K562 (cell line): ENCODE measurements around the gene TRPC4. TPM values are rescaled to one million over a fixed set of nuclear protein-coding genes. Genes with fewer than 3 reads are reported as not detected.

Source experiments
- ATAC-seq: fragments of 200-7000 bp; cut with Tn5 transposase; 3 replicates; pipeline ENCODE4 v1.9.1; 2020; ENCODE audit warnings: moderate library complexity
- BruUV-seq: library from RNA; stranded (reverse); fragments of 400-500 nt; replicated peaks from 2 replicates; lab custom pipeline; 2021; lab: Mats Ljungman, UMichigan
- CTCF ChIA-PET: fragments of 300-600 bp; formaldehyde crosslinking; extraction: SDS; loops from one replicate; lab custom pipeline; 2021; ENCODE audit warnings: low intra/inter-chr PET ratio; lab: Yijun Ruan, JAX
- POLR2A ChIA-PET: fragments of 300-600, 350-650 bp; sonication (Branson Sonifier 250); formaldehyde crosslinking; extraction: SDS; loops from one replicate; lab custom pipeline; 2021; ENCODE audit warnings: antibody characterized with exemption, inconsistent platforms; lab: Yijun Ruan, JAX
- DNase-seq, 4 experiments: peaks; one replicate each; pipeline versions ENCODE4 v3.0.0 to v3.0.0-alpha.2; 2011 to 2018; ENCODE audit warnings: low spot score in 3 of 4, mixed read lengths in 3 of 4; ENCODE audit errors: extremely low read depth in 1 of 4
- FAIRE-seq: peaks from 2 replicates; lab custom pipeline; 2011; peaks lifted over from hg19 to GRCh38; lab: Jason Lieb, UNC
- H2AFZ ChIP-seq: 2 replicates; pipeline ENCODE4 v1.6.0; 2011; ENCODE audit warnings: low read depth, low read length, control low read depth, inconsistent platforms
- H3K27ac ChIP-seq: fragments of 200-600 bp; 3 replicates; pipeline ENCODE4 v1.8.0; 2011; ENCODE audit warnings: low read depth, mild to moderate bottlenecking, control low read depth, inconsistent platforms, low read length, moderate library complexity, mixed read lengths; ENCODE audit errors: extremely low read depth
- H3K27me3 ChIP-seq, 2 experiments: fragments of 300-600 bp in 1 of 2; 2 replicates in 1 of 2; 3 replicates in 1 of 2; pipeline versions ENCODE4 v1.6.0 to v1.8.0; 2011; ENCODE audit warnings: inconsistent platforms in 2 of 2, low read length in 2 of 2, mild to moderate bottlenecking in 1 of 2, mixed read lengths in 1 of 2, moderate library complexity in 1 of 2; ENCODE audit not compliant: control insufficient read depth in 2 of 2, insufficient read depth in 2 of 2
- H3K36me3 ChIP-seq: fragments of 300-600 bp; 3 replicates; pipeline ENCODE4 v1.8.0; 2011; ENCODE audit warnings: mild to moderate bottlenecking, low read length, inconsistent platforms; ENCODE audit not compliant: control insufficient read depth, insufficient read depth
- H3K4me1 ChIP-seq, 2 experiments: fragments of 200-600 bp in 1 of 2; replicated peaks in 1 of 2; 2 replicates in 1 of 2; 3 replicates in 1 of 2; pipeline versions ENCODE4 v1.5.1 to v1.8.0; 2011; ENCODE audit warnings: inconsistent platforms in 2 of 2, low read length in 2 of 2, mild to moderate bottlenecking in 1 of 2, mixed read lengths in 1 of 2, moderate library complexity in 1 of 2; ENCODE audit not compliant: control insufficient read depth in 2 of 2, insufficient read depth in 2 of 2
- H3K4me2 ChIP-seq: 2 replicates; pipeline ENCODE4 v1.6.1; 2011; ENCODE audit warnings: low read length, control low read depth, inconsistent platforms, mixed read lengths; ENCODE audit not compliant: insufficient read depth
- H3K4me3 ChIP-seq: fragments of 200-600 bp; sonication (generic), shearing (Covaris generic); 2 replicates; pipeline ENCODE4 v1.5.1; 2016; ENCODE audit warnings: control low read depth, inconsistent platforms
- H3K79me2 ChIP-seq: fragments of 200-600 bp; 3 replicates; pipeline ENCODE4 v1.8.0; 2011; ENCODE audit warnings: low read length, inconsistent platforms; ENCODE audit not compliant: control insufficient read depth, insufficient read depth
- H3K9ac ChIP-seq, 2 experiments: 2 replicates each; pipeline versions ENCODE4 v1.6.0 to v1.6.1; 2011; ENCODE audit warnings: low read depth in 2 of 2, low read length in 2 of 2, control low read depth in 1 of 2, inconsistent platforms in 1 of 2, mild to moderate bottlenecking in 1 of 2, mixed read lengths in 1 of 2; ENCODE audit not compliant: insufficient read depth in 1 of 2
- H3K9me1 ChIP-seq: one replicate; pipeline ENCODE4 v1.6.0; 2011; ENCODE audit warnings: inconsistent platforms, mild to moderate bottlenecking, low read length, moderate library complexity; ENCODE audit not compliant: control insufficient read depth, insufficient read depth
- H3K9me3 ChIP-seq: replicated peaks from 2 replicates; pipeline ENCODE4 v1.5.1; 2011; ENCODE audit warnings: low read depth, low read length, inconsistent platforms; ENCODE audit not compliant: control insufficient read depth, insufficient read depth
- H4K20me1 ChIP-seq: replicated peaks from 2 replicates; pipeline ENCODE4 v1.6.1; 2011; ENCODE audit warnings: low read length, inconsistent platforms, mixed read lengths; ENCODE audit not compliant: control insufficient read depth, insufficient read depth
- CCAR2 ChIP-seq: fragments of 200-400 bp; formaldehyde crosslinking; IDR thresholded peaks from 2 replicates; pipeline ENCODE4 v1.6.1; 2017; ENCODE audit warnings: mild to moderate bottlenecking, low read depth, low read length
- FOXK1 ChIP-seq: sonication (generic); formaldehyde crosslinking; IDR thresholded peaks from 2 replicates; pipeline ENCODE4 v1.8.0; 2022; ENCODE audit warnings: missing genetic modification reagents, mild to moderate bottlenecking, borderline replicate concordance
- HMG20B ChIP-seq: fragments of 250-450 bp; sonication (Bioruptor Pico); IDR thresholded peaks from 2 replicates; pipeline ENCODE4 v1.5.0; 2021; ENCODE audit warnings: mild to moderate bottlenecking
- POLR2H ChIP-seq: IDR thresholded peaks from 2 replicates; pipeline ENCODE4 v1.6.1; 2016; ENCODE audit warnings: missing genetic modification characterization, low read depth, mild to moderate bottlenecking, control low read depth, missing compliant biosample characterization, moderate library complexity
- SMC3 ChIP-seq: conservative IDR thresholded peaks from 2 replicates; pipeline ENCODE4 v1.6.1; 2011; ENCODE audit warnings: low read depth, low read length, improper control_type of control experiment; ENCODE audit not compliant: insufficient read depth
- ZBTB1 ChIP-seq: sonication (generic); formaldehyde crosslinking; IDR thresholded peaks from 2 replicates; pipeline ENCODE4 v1.8.1; 2023; ENCODE audit warnings: missing genetic modification reagents, low read depth, mild to moderate bottlenecking, borderline replicate concordance
- ZNF146 ChIP-seq: IDR thresholded peaks from one replicate; pipeline ENCODE4 v1.6.1; 2018; ENCODE audit warnings: missing compliant biosample characterization; ENCODE audit not compliant: unreplicated experiment
- WGBS: fragments of 100-300 bp; shearing (Covaris generic); methylation state at CpG from one replicate; pipeline ENCODE4 v1.1.6; 2016; ENCODE audit warnings: low coverage, mixed read lengths; ENCODE audit not compliant: insufficient coverage; ENCODE audit errors: missing lambda C conversion rate; 5-methylcytosine and 5-hydroxymethylcytosine counted together
- in situ Hi-C: fragments of 300-500 bp; cut with MboI; formaldehyde crosslinking; loops from 4 replicates; pipeline ENCODE4 v1.15.0; 2018; ENCODE audit warnings: inconsistent platforms, mixed read lengths
- intact Hi-C: fragments of 100-400 bp; cut with micrococcal nuclease; formaldehyde crosslinking; loops from 2 replicates; pipeline ENCODE4 v1.14.2; 2022
- polyA plus RNA-seq, 8 experiments: library from polyadenylated mRNA; depleted of rRNA in 4 of 8; stranded (reverse) in 5 of 8; unstranded in 3 of 8; fragments of >200 nt; fragmentation: Nextera tagmentation in 2 of 8; fragmentation: Illumina TruSeq in 1 of 8; extraction: Ambion mirVana in 2 of 8; extraction: Trizol in 1 of 8; gene quantifications; 2 replicates each; pipeline versions ENCODE4 v1.2.1 to v1.2.3, GENCODE V29; 2011 to 2014; ENCODE audit warnings: inconsistent platforms in 1 of 8, missing spikeins in 1 of 8
- total RNA-seq, 7 experiments: library from RNA; depleted of rRNA in 6 of 7; stranded (reverse); fragments of >200 nt in 6 of 7; fragmentation: Illumina TruSeq in 2 of 7; extraction: Trizol in 2 of 7; gene quantifications; 2 replicates each; pipeline versions ENCODE4 v1.2.1 to v1.2.3, GENCODE V29; 2011 to 2021; ENCODE audit warnings: low replicate concordance in 1 of 7

TRPC4 gene
- total and polyA plus RNA-seq, 9 of the 15 experiments (the other 6 are each of a cell fraction or from before 2014, with no cell fraction given), result 0.03 to 0.04 TPM; not detected in 7

GRCh38 chr13:37681281-37682032, 188.1 kb downstream of the TRPC4 start:
- Histone ChIP-seq H2AFZ (no peak overlapping the region), H3K9me3 (no peaks in the 10 kb centered on the region), H3K27ac (no peak overlapping the region), H3K4me1 (no peaks in the 10 kb centered on the region), H3K4me3 (no peak overlapping the region), H3K79me2 (no peaks in the 10 kb centered on the region), H3K9ac (no peak overlapping the region), H4K20me1 (no peaks in the 10 kb centered on the region), H3K4me2 (no peak overlapping the region), H3K9me1 (no peaks in the 10 kb centered on the region), H3K27me3 (no peaks in the 10 kb centered on the region), H3K36me3 (no peaks in the 10 kb centered on the region)
- TF ChIP-seq ZBTB1, result no peak
- no peak for TF ChIP-seq FOXK1
- TF ChIP-seq SMC3, result no peak
- TF ChIP-seq POLR2H, result no peak
- TF ChIP-seq ZNF146 (CRISPR knock-in tag), result no peak
- TF ChIP-seq HMG20B (CRISPR knock-in tag), result no peak
- TF ChIP-seq CCAR2, result no peak
- DNase-seq (no peak), ATAC-seq (no peak), FAIRE-seq (no peak)
- BruUV-seq, result no TSS peak
- POLR2A ChIA-PET, result no interaction called here
- CTCF ChIA-PET, result no interaction called here
- 2% methylated on average over 6 of the region's 6 CpGs for WGBS
- intact Hi-C loops, result no loop called here
- in situ Hi-C loops, result no loop called here
